Mesendoderm (in vitro differentiated cells): Measurements from ENCODE around the gene LRRC17.

ENCODE experiments used
- DNase-seq: peaks from one replicate; pipeline ENCODE4 v3.0.0; 2013
- H2AK5ac ChIP-seq: 2 replicates; pipeline ENCODE4 v1.6.1; 2013; ENCODE audit warnings: low read length, inconsistent platforms
- H2BK120ac ChIP-seq: 2 replicates; pipeline ENCODE4 v1.6.1; 2013; ENCODE audit warnings: low read depth, mild to moderate bottlenecking, low read length, moderate library complexity, mixed read lengths
- H2BK15ac ChIP-seq: replicated peaks from 2 replicates; pipeline ENCODE4 v1.6.1; 2013; ENCODE audit warnings: low read depth, mild to moderate bottlenecking, moderate library complexity
- H2BK5ac ChIP-seq: 2 replicates; pipeline ENCODE4 v1.6.1; 2013; ENCODE audit warnings: low read length, inconsistent platforms
- H3K18ac ChIP-seq: 2 replicates; pipeline ENCODE4 v1.6.1; 2013; ENCODE audit warnings: mild to moderate bottlenecking, low read length, mixed read lengths
- H3K23ac ChIP-seq: one replicate; pipeline ENCODE4 v1.6.1; 2013; ENCODE audit warnings: low read length
- H3K27ac ChIP-seq: 2 replicates; pipeline ENCODE4 v1.5.1; 2013; ENCODE audit warnings: low read depth, mild to moderate bottlenecking, inconsistent platforms, low read length, moderate library complexity
- H3K27me3 ChIP-seq: 2 replicates; pipeline ENCODE4 v1.6.1; 2013; ENCODE audit warnings: low read length, control low read depth, mild to moderate bottlenecking, inconsistent platforms; ENCODE audit not compliant: insufficient read depth, poor library complexity
- H3K36me3 ChIP-seq: 2 replicates; pipeline ENCODE4 v1.6.1; 2013; ENCODE audit warnings: low read length, inconsistent platforms; ENCODE audit not compliant: control insufficient read depth, insufficient read depth
- H3K4ac ChIP-seq: one replicate; pipeline ENCODE4 v1.6.1; 2013; ENCODE audit warnings: low read depth, mild to moderate bottlenecking, low read length, moderate library complexity
- H3K4me1 ChIP-seq: 2 replicates; pipeline ENCODE4 v1.6.1; 2013; ENCODE audit warnings: low read depth, low read length, inconsistent platforms; ENCODE audit not compliant: control insufficient read depth
- H3K4me2 ChIP-seq: 2 replicates; pipeline ENCODE4 v1.6.1; 2013; ENCODE audit warnings: low read length
- H3K4me3 ChIP-seq: 2 replicates; pipeline ENCODE4 v1.5.1; 2013; ENCODE audit warnings: mild to moderate bottlenecking, low read length
- H3K56ac ChIP-seq: one replicate; pipeline ENCODE4 v1.6.1; 2013; ENCODE audit warnings: low read length
- H3K79me1 ChIP-seq: 2 replicates; pipeline ENCODE4 v1.6.1; 2013; ENCODE audit warnings: low read length, inconsistent platforms
- H3K79me2 ChIP-seq: 2 replicates; pipeline ENCODE4 v1.6.1; 2013; ENCODE audit warnings: mild to moderate bottlenecking, low read length; ENCODE audit not compliant: control insufficient read depth, insufficient read depth
- H3K9ac ChIP-seq: 2 replicates; pipeline ENCODE4 v1.6.1; 2013; ENCODE audit warnings: low read length, inconsistent platforms
- H4K5ac ChIP-seq: one replicate; pipeline ENCODE4 v1.6.1; 2013; ENCODE audit warnings: low read length
- H4K8ac ChIP-seq: one replicate; pipeline ENCODE4 v1.6.1; 2013; ENCODE audit warnings: low read depth, mild to moderate bottlenecking, control low read depth, low read length, moderate library complexity
- WGBS: extraction: QIAGEN DNeasy Blood & Tissue Kit; methylation state at CpG from one replicate; pipeline ENCODE4 v1.1.7; 2013; ENCODE audit warnings: low lambda C conversion rate, missing lambda C conversion rate; ENCODE audit not compliant: insufficient coverage; ENCODE audit errors: extremely low coverage; 5-methylcytosine and 5-hydroxymethylcytosine counted together

Gene LRRC17

DNA sequence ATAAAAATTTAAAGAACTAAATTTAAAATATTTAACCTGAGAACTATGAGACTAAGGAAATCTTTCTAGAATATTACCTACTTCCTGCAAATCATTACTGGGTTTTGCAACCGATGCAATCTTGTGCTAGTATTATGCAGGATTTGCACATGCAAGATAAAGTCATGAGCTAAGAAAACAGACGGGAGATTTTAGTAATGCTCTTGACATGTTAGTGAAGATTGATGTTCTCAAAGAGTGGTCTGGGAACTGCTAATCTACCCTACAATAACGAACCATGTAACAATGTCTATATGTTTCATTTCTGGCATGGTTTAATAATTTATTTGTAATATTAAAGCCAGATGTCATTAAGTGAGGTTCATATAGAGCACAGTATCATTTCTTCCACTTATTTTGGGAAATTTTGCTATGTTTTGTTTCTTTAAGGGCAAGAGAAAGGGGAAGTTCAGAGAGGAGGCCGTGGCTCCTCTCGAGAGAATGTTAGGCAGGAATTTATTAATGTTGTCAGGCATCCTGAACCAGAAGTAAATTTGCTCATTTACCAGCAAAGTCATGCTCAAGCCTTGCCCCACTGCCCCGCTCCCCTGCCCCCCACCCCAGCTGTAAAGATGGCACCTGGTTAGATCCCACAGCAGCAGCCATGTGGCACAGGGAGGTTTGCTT is 22.8 kb downstream of the LRRC17 start:
- H3K9ac ChIP-seq, result no peak overlapping the region
- H3K4me2 ChIP-seq, result no peak overlapping the region
- peak overlapping the region; percentile 92 for H2BK120ac ChIP-seq
- H3K4me1 ChIP-seq, result peaks cover 13% of the 10 kb centered on the region
- no CpG with 5 or more reads among the region's 6 CpGs for WGBS
- no peak overlapping the region for H2BK5ac ChIP-seq
- H2AK5ac ChIP-seq, result no peak overlapping the region
- no peak overlapping the region for H3K23ac ChIP-seq
- peak overlapping the region; percentile 92 for H2BK15ac ChIP-seq
- H4K5ac ChIP-seq, result no peak overlapping the region
- no peaks in the 10 kb centered on the region for H3K79me2 ChIP-seq
- H3K27me3 ChIP-seq, result no peaks in the 10 kb centered on the region
- no peak overlapping the region for H3K56ac ChIP-seq
- peak overlapping the region; percentile 40 for H4K8ac ChIP-seq
- H3K4ac ChIP-seq, result peak overlapping the region; percentile 81
- no peaks in the 10 kb centered on the region for H3K36me3 ChIP-seq
- H3K27ac ChIP-seq, result no peak overlapping the region
- no peaks in the 10 kb centered on the region for H3K79me1 ChIP-seq
- H3K4me3 ChIP-seq, result no peak overlapping the region
- H3K18ac ChIP-seq, result peak overlapping the region; percentile 87
- no peak for DNase-seq

DNA sequence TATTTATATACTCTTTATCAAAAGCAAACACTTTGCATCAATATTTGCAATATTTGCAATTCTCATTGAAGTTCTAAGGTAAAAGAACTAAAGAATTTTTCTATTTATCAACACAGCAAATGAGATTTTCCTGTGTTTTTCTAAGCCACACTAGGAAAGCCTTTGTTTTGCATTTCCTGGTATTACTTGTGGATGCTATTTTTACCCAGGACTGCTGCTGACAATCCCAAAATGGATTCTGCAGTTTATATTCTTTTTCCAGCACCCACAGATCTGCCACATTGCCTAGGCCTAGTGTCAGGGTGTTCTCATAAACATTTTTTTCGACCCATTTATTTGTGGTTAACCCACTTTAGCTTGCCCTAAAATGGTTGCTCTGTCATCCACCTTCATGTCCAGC is 25.9 kb downstream of the LRRC17 start:
- Histone ChIP-seq H2BK5ac (no peak overlapping the region), H3K4me1 (peaks cover 16% of the 10 kb centered on the region), H3K27me3 (no peaks in the 10 kb centered on the region), H3K56ac (no peak overlapping the region), H3K4me2 (no peak overlapping the region), H4K8ac (no peak overlapping the region), H3K23ac (no peak overlapping the region), H2BK120ac (no peak overlapping the region), H3K27ac (no peak overlapping the region), H2AK5ac (no peak overlapping the region), H3K36me3 (no peaks in the 10 kb centered on the region), H4K5ac (no peak overlapping the region), H3K79me1 (no peaks in the 10 kb centered on the region), H3K18ac (peak overlapping the region; percentile 41), H3K4ac (peak overlapping the region; percentile 70), H3K79me2 (no peaks in the 10 kb centered on the region), H3K9ac (no peak overlapping the region), H2BK15ac (no peak overlapping the region), H3K4me3 (no peak overlapping the region)
- no CpG with 5 or more reads among the region's 1 CpG for WGBS
- DNase-seq, result no peak

DNA sequence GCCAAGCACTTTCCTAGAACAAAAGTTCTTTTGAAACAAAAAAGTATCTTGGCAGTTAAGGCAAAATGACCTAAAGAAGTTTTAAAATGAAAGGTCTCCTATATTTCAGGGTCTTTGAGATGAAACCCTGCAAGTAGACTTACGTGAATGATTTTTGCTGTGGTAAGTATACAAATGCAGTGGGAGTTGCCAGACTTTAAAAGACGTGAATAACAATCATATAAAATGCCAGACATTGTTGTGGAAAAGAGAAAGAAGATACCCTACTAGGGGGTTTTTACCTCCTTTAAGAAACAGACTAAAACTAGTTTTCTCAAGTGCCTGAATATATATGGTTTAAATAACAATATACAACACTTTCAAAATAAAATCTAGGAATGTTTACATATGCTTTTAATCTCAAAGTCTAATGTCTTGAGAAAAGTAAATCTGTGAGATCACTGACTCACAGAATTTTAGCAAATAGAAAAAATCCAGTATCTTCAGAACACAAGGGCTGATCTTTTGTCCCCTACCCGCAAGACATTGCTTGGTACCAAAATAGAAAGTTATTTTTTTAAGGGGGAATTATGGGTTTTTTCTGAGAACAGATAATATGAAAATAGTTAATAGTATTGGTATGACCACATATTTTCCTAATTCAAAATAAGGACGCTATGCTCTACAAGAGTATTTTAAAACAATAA is 29.5 kb downstream of the LRRC17 start:
- WGBS, result no CpG with 5 or more reads among the region's 4 CpGs
- Histone ChIP-seq H3K4me1 (peaks cover 11% of the 10 kb centered on the region), H3K4me2 (no peak overlapping the region), H3K23ac (no peak overlapping the region), H3K9ac (no peak overlapping the region), H2BK15ac (peak overlapping the region; percentile 19), H3K4me3 (no peak overlapping the region), H3K18ac (no peak overlapping the region), H3K27me3 (no peaks in the 10 kb centered on the region), H3K79me2 (no peaks in the 10 kb centered on the region), H2AK5ac (no peak overlapping the region), H2BK5ac (no peak overlapping the region), H3K79me1 (no peaks in the 10 kb centered on the region), H3K27ac (no peak overlapping the region), H4K5ac (no peak overlapping the region), H2BK120ac (no peak overlapping the region), H4K8ac (no peak overlapping the region), H3K36me3 (no peaks in the 10 kb centered on the region), H3K4ac (no peak overlapping the region), H3K56ac (no peak overlapping the region)
- DNase-seq, result no peak

DNA sequence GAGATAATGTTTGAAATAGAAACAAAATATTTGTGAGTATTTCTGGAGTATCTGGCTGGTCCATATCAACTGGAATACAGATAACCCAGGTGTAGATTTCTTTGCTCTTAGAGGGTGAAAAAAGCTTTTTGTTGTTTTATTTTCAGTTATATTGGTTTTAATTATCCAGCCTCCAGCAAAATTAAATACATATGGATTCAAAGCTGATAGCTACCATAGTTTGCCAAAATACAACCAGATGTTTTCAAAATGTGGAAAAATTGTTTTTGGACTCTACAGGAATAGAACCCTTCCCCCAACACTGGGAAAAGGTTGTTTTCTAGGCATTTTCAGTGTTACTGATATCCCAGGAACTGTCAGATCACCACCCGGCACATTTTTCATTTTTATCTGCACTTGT is 30.1 kb downstream of the LRRC17 start:
- Histone ChIP-seq H3K27ac (no peak overlapping the region), H3K4ac (no peak overlapping the region), H4K8ac (no peak overlapping the region), H3K23ac (no peak overlapping the region), H4K5ac (no peak overlapping the region), H2BK5ac (no peak overlapping the region), H3K79me1 (no peaks in the 10 kb centered on the region), H3K36me3 (no peaks in the 10 kb centered on the region), H3K4me2 (no peak overlapping the region), H3K4me3 (no peak overlapping the region), H3K79me2 (no peaks in the 10 kb centered on the region), H3K4me1 (peaks cover 11% of the 10 kb centered on the region), H3K56ac (no peak overlapping the region), H2BK120ac (no peak overlapping the region), H2BK15ac (no peak overlapping the region), H3K27me3 (no peaks in the 10 kb centered on the region), H2AK5ac (no peak overlapping the region), H3K9ac (no peak overlapping the region), H3K18ac (no peak overlapping the region)
- no CpG with 5 or more reads among the region's 1 CpG for WGBS
- DNase-seq, result no peak

DNA sequence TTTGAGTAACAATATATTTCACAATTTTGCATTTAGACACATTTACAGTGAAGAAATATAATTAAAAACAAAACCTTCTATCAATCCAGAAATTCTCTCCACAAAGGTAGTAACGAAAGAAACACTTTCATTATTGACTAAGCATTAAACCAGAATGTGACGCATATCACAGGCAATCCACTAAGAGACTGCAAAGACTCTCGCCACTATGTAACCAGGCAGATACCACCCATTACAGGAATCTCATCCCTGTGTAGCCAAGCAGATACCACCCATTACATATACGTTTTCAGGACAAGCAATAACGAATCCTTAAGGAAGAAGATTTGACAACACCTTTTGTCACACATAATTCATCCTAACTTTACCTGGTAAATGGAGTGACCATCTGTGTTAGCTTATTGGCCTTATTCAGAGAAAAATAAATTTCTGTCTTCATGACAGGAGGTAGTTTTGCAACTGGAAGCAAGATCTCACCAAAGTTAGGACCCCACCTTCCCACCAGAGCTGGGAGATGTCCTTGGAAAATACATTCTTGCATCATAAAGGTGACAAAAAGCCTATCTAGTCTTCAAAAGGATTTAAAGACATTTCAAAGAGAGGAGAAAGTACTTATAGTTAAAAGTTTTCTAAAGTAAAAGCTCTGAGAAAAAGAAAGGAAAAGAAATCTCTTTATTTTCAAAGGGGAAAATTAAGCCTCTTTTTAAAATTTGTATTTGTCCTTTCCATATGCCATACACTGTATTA is 30.8 kb downstream of the LRRC17 start:
- no peak overlapping the region for H2BK5ac ChIP-seq
- no peak overlapping the region for H3K56ac ChIP-seq
- H3K27ac ChIP-seq, result no peak overlapping the region
- no peaks in the 10 kb centered on the region for H3K27me3 ChIP-seq
- H3K18ac ChIP-seq, result no peak overlapping the region
- H3K4me1 ChIP-seq, result peaks cover 11% of the 10 kb centered on the region
- H3K23ac ChIP-seq, result no peak overlapping the region
- no peak overlapping the region for H4K5ac ChIP-seq
- H3K79me1 ChIP-seq, result no peaks in the 10 kb centered on the region
- peak; percentile 78 for DNase-seq
- no peak overlapping the region for H2BK120ac ChIP-seq
- H4K8ac ChIP-seq, result no peak overlapping the region
- no peak overlapping the region for H3K4me2 ChIP-seq
- H3K4ac ChIP-seq, result no peak overlapping the region
- no peak overlapping the region for H2AK5ac ChIP-seq
- H3K9ac ChIP-seq, result no peak overlapping the region
- H3K79me2 ChIP-seq, result no peaks in the 10 kb centered on the region
- WGBS, result no CpG with 5 or more reads among the region's 5 CpGs
- H2BK15ac ChIP-seq, result no peak overlapping the region
- no peak overlapping the region for H3K4me3 ChIP-seq
- H3K36me3 ChIP-seq, result no peaks in the 10 kb centered on the region
